ENCODE data around the gene TEAD4.

Gene TEAD4

GRCh38 chr12:3048540-3048939 lies 89.3 kb downstream of the TEAD4 start:
- no peak for DNase-seq (ENCODE audit: low read depth)

GRCh38 chr12:3049176-3049575 lies 90.0 kb downstream of the TEAD4 start:
- no peak for DNase-seq (ENCODE audit: low read depth)

GRCh38 chr12:3049611-3050249 lies 90.5 kb downstream of the TEAD4 start:
- DNase-seq (ENCODE audit: low read depth): no peak

- DNase-seq (ENCODE audit: low read depth): no peak
Measured at GRCh38 chr12:3054374-3054773, 95.2 kb downstream of the TEAD4 start.

GRCh38 chr12:3055026-3055703 lies 96.0 kb downstream of the TEAD4 start:
- no peak for DNase-seq (ENCODE audit: low read depth)

GRCh38 chr12:3055704-3056467 lies 96.7 kb downstream of the TEAD4 start:
- no peak for DNase-seq (ENCODE audit: low read depth)

GRCh38 chr12:3061059-3061458 lies 101.9 kb downstream of the TEAD4 start:
- DNase-seq (ENCODE audit: low read depth): no peak

GRCh38 chr12:3061501-3062215 lies 102.5 kb downstream of the TEAD4 start:
- no peak for DNase-seq (ENCODE audit: low read depth)

GRCh38 chr12:3065300-3065699 lies 106.1 kb downstream of the TEAD4 start:
- DNase-seq (ENCODE audit: low read depth): no peak

GRCh38 chr12:3065846-3066245 lies 106.6 kb downstream of the TEAD4 start:
- peak; percentile 31 for DNase-seq (ENCODE audit: low read depth)

GRCh38 chr12:3069714-3070113 lies 110.5 kb downstream of the TEAD4 start:
- DNase-seq (ENCODE audit: low read depth): no peak

- DNase-seq (ENCODE audit: low read depth): peak; percentile 79
Measured at GRCh38 chr12:3071107-3071506, 111.9 kb downstream of the TEAD4 start.

- no peak for DNase-seq (ENCODE audit: low read depth)
Measured at GRCh38 chr12:3071710-3072109, 112.5 kb downstream of the TEAD4 start.

GRCh38 chr12:3073438-3074250 lies 114.4 kb downstream of the TEAD4 start:
- peak; percentile 82 for DNase-seq (ENCODE audit: low read depth)

- DNase-seq (ENCODE audit: low read depth): no peak
Measured at GRCh38 chr12:3075315-3075714, 116.1 kb downstream of the TEAD4 start.

GRCh38 chr12:3076730-3077571 lies 117.8 kb downstream of the TEAD4 start, which contains the start of gene TSPAN9:
Gene TSPAN9 (plus strand): TSS chr12:3077379. CDS start chr12:3201194, 123,815 bp downstream.
- peak; percentile 72 for DNase-seq (ENCODE audit: low read depth)

- DNase-seq (ENCODE audit: low read depth): peak; percentile 28
Measured at GRCh38 chr12:3077572-3078081, 118.4 kb downstream of the TEAD4 start.

GRCh38 chr12:3078086-3078820 lies 119.1 kb downstream of the TEAD4 start:
- peak; percentile 29 for DNase-seq (ENCODE audit: low read depth)

- DNase-seq (ENCODE audit: low read depth): no peak
Measured at GRCh38 chr12:3081091-3081490, 121.9 kb downstream of the TEAD4 start.

- DNase-seq (ENCODE audit: low read depth): no peak
Measured at GRCh38 chr12:3081886-3082285, 122.7 kb downstream of the TEAD4 start.

Measured in ELR (cell line).